Endothelial cell of umbilical vein (primary cell): ENCODE data around the gene DPEP2.

Experiments used
- JUN ChIP-seq: IDR thresholded peaks from 2 replicates; pipeline ENCODE4 v1.6.1; 2011; ENCODE audit warnings: borderline replicate concordance, low read depth; ENCODE audit not compliant: insufficient read length, insufficient read depth
- POLR2A ChIP-seq: IDR thresholded peaks from 2 replicates; pipeline ENCODE4 v1.6.1; 2012; ENCODE audit warnings: low read depth, mild to moderate bottlenecking, control low read depth, low read length
- TF ChIP-seq, protein P1 (sequence below), 2 donors: IDR thresholded peaks; 1 replicate in 1 of 2; 2 replicates in 1 of 2; pipeline ENCODE4 v1.5.1; 2011; ENCODE audit warnings: low read length in 2 of 2, mild to moderate bottlenecking in 2 of 2, moderate library complexity in 2 of 2, control low read depth in 1 of 2, inconsistent platforms in 1 of 2, low read depth in 1 of 2; ENCODE audit not compliant: insufficient read depth in 1 of 2; ENCODE audit errors: extremely low read depth in 1 of 2

DNA sequence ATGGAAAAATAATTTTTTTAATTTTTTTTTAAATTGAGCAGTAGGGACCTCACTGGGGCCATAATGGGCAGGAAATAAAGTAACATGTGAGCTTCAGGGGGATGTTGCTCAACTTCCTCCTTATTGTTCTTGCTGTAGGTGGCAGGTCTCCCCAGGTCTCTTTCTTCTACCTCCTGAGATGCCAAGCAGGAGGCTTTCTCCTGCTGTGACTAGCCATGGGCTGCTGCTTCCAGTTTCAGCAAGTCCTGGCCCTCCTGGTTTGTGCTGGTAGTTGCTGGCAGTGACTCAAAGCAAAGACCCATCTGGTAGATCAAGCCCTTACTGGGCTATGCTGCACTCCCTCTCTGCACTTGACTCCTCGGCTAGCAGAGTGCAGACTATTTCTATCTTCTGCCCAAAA is 14.2 kb upstream of the DPEP2 start:
- TF ChIP-seq, protein P1, sequence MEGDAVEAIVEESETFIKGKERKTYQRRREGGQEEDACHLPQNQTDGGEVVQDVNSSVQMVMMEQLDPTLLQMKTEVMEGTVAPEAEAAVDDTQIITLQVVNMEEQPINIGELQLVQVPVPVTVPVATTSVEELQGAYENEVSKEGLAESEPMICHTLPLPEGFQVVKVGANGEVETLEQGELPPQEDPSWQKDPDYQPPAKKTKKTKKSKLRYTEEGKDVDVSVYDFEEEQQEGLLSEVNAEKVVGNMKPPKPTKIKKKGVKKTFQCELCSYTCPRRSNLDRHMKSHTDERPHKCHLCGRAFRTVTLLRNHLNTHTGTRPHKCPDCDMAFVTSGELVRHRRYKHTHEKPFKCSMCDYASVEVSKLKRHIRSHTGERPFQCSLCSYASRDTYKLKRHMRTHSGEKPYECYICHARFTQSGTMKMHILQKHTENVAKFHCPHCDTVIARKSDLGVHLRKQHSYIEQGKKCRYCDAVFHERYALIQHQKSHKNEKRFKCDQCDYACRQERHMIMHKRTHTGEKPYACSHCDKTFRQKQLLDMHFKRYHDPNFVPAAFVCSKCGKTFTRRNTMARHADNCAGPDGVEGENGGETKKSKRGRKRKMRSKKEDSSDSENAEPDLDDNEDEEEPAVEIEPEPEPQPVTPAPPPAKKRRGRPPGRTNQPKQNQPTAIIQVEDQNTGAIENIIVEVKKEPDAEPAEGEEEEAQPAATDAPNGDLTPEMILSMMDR (IDR thresholded peaks at IDR 0.05; ENCODE audit: extremely low read depth in 1 of 2, insufficient read depth in 1 of 2, low read depth in 1 of 2, low read length in 2 of 2), result no peak
- no peak for TF ChIP-seq JUN
- no peak for TF ChIP-seq POLR2A
